Measurements from ENCODE around the gene RBM47. TPM values are rescaled to one million over a fixed set of nuclear protein-coding genes. Genes with fewer than 3 reads are reported as not detected.
"Not testable (repeated sequence)": the region's sequence is repeated elsewhere in the genome, so short reads cannot be mapped to it uniquely, and the experiment has no call there.

RBM47 gene
- total and polyA plus RNA-seq, 9 of the 15 experiments (the other 6 are each of a cell fraction or from before 2014, with no cell fraction given), result 1.4 to 6.4 (median 3.3) TPM

- ATAC-seq; H3K4me1 ChIP-seq (replicated peaks in 1 of 2; ENCODE audit: control insufficient read depth in 2 of 2, insufficient read depth in 2 of 2, low read length in 2 of 2); BruUV-seq (replicated peaks); FAIRE-seq; H3K9me3 ChIP-seq (replicated peaks; ENCODE audit: control insufficient read depth, insufficient read depth, low read depth, low read length); H3K79me2 ChIP-seq (ENCODE audit: control insufficient read depth, insufficient read depth, low read length); H4K20me1 ChIP-seq (replicated peaks; ENCODE audit: control insufficient read depth, insufficient read depth, low read length); H3K4me3 ChIP-seq; H3K9me1 ChIP-seq (ENCODE audit: control insufficient read depth, insufficient read depth, low read length); H3K27me3 ChIP-seq (ENCODE audit: control insufficient read depth in 2 of 2, insufficient read depth in 2 of 2, low read length in 2 of 2); in situ Hi-C loops (cut with MboI); H3K36me3 ChIP-seq (ENCODE audit: control insufficient read depth, insufficient read depth, low read length); H3K27ac ChIP-seq (ENCODE audit: extremely low read depth, low read depth, low read length); H3K9ac ChIP-seq (ENCODE audit: insufficient read depth in 1 of 2, low read depth in 2 of 2, low read length in 2 of 2); CTCF ChIA-PET (ENCODE audit: low intra/inter-chr PET ratio); intact Hi-C loops (cut with micrococcal nuclease); H3K4me2 ChIP-seq (ENCODE audit: insufficient read depth, low read length); POLR2A ChIA-PET; DNase-seq (ENCODE audit: extremely low read depth in 1 of 4, low spot score in 3 of 4): not testable (repeated sequence)
- 45% methylated on average over 7 of the region's 12 CpGs for WGBS (ENCODE audit: insufficient coverage, low coverage, missing lambda C conversion rate)
- H2AFZ ChIP-seq (ENCODE audit: low read depth, low read length), result peak overlapping the region; percentile 23
- TF ChIP-seq HLTF (IDR thresholded peaks at IDR 0.05), result peak; percentile 23; the same call in 1 of the 2 replicates
Measured at GRCh38 chr4:40554641-40555040, 75.0 kb downstream of the RBM47 start.

- no TSS peak for BruUV-seq (replicated peaks)
- H3K9me3 ChIP-seq (replicated peaks; ENCODE audit: control insufficient read depth, insufficient read depth, low read depth, low read length), result no peaks in the 10 kb centered on the region
- H3K36me3 ChIP-seq (ENCODE audit: control insufficient read depth, insufficient read depth, low read length), result no peaks in the 10 kb centered on the region
- in situ Hi-C loops (cut with MboI), result no loop called here
- intact Hi-C loops (cut with micrococcal nuclease), result no loop called here
- POLR2A ChIA-PET, result interaction anchor here (0.6 kb wide), 1 partner anchor 167 kb away, joined by 3 read pairs; no protein-coding TSS in a partner anchor
- no peak overlapping the region for H3K27ac ChIP-seq (ENCODE audit: extremely low read depth, low read depth, low read length)
- FAIRE-seq (no peak), DNase-seq (ENCODE audit: extremely low read depth in 1 of 4, low spot score in 3 of 4) (peak in 2 of 4 experiments; percentile 12 to 31), ATAC-seq (peak; percentile 47)
- no peaks in the 10 kb centered on the region for H4K20me1 ChIP-seq (replicated peaks; ENCODE audit: control insufficient read depth, insufficient read depth, low read length)
- H3K4me2 ChIP-seq (ENCODE audit: insufficient read depth, low read length), result no peak overlapping the region; the same call in 1 of the 2 replicates
- H3K79me2 ChIP-seq (ENCODE audit: control insufficient read depth, insufficient read depth, low read length), result no peaks in the 10 kb centered on the region
- H3K4me1 ChIP-seq (replicated peaks in 1 of 2; ENCODE audit: control insufficient read depth in 2 of 2, insufficient read depth in 2 of 2, low read length in 2 of 2), result peaks cover 0 to 8% of the 10 kb centered on the region in 2 experiments; a peak in 4 of 5 replicates
- H3K27me3 ChIP-seq (ENCODE audit: control insufficient read depth in 2 of 2, insufficient read depth in 2 of 2, low read length in 2 of 2), result no peaks in the 10 kb centered on the region
- WGBS (ENCODE audit: insufficient coverage, low coverage, missing lambda C conversion rate), result 57% methylated on average over 10 of the region's 10 CpGs
- no peak overlapping the region for H3K9ac ChIP-seq (ENCODE audit: insufficient read depth in 1 of 2, low read depth in 2 of 2, low read length in 2 of 2)
- no peaks in the 10 kb centered on the region for H3K9me1 ChIP-seq (ENCODE audit: control insufficient read depth, insufficient read depth, low read length)
- H2AFZ ChIP-seq (ENCODE audit: low read depth, low read length), result peak overlapping the region; percentile 23
- H3K4me3 ChIP-seq, result no peak overlapping the region
- CTCF ChIA-PET (ENCODE audit: low intra/inter-chr PET ratio), result no interaction called here
- peak; percentile 68; the same call in 1 of the 2 replicates for TF ChIP-seq ZNF24 (IDR thresholded peaks at IDR 0.05)
- no peak for TF ChIP-seq NELFE (IDR thresholded peaks at IDR 0.05; ENCODE audit: insufficient read depth, insufficient read length)
- TF ChIP-seq SNRNP70 (optimal IDR thresholded peaks at IDR 0.05; ENCODE audit: low read depth, low read length), result no peak
- TF ChIP-seq GABPA (tag; conservative IDR thresholded peaks at IDR 0.05; ENCODE audit: low read depth), result peak; percentile 50; the same call in 1 of the 2 replicates
- no peak for TF ChIP-seq SIN3A (IDR thresholded peaks at IDR 0.05; ENCODE audit: borderline replicate concordance in 2 of 2, control insufficient read depth in 1 of 2, low read depth in 2 of 2, low read length in 2 of 2)
- TF ChIP-seq SMARCA4 (IDR thresholded peaks at IDR 0.05), result 0 out of 2 replicates have a peak, but pooled peaks have one; percentile 26
- TF ChIP-seq GTF2A2 (tag; IDR thresholded peaks at IDR 0.05), result no peak
- TF ChIP-seq THRA (IDR thresholded peaks at IDR 0.05), result no peak
- no peak for TF ChIP-seq ZMIZ1 (IDR thresholded peaks at IDR 0.05; ENCODE audit: low read depth in 2 of 2, low read length in 2 of 2)
- TF ChIP-seq FOXK2 (conservative IDR thresholded peaks at IDR 0.05 in 1 of 2, IDR thresholded peaks at IDR 0.05 in 1 of 2; ENCODE audit: low read depth in 2 of 2), result no peak
- peak; percentile 52; the same call in 1 of the 2 replicates for TF ChIP-seq SPI1 (IDR thresholded peaks at IDR 0.05; ENCODE audit: borderline replicate concordance, low read depth, low read length)
Measured at GRCh38 chr4:40553995-40554394, 75.7 kb downstream of the RBM47 start.
